BJ (cell line): ENCODE data around the gene MEX3A. TPM values are rescaled to one million over a fixed set of nuclear protein-coding genes. Genes with fewer than 3 reads are reported as not detected.

Experiments used
- CTCF ChIA-PET: fragments of 350-600 bp; formaldehyde crosslinking; extraction: SDS; loops from one replicate; lab custom pipeline; 2021; ENCODE audit warnings: antibody characterized with exemption, inconsistent platforms; lab: Yijun Ruan, JAX
- POLR2A ChIA-PET: fragments of 300-600 bp; sonication (Branson Sonifier 250); formaldehyde crosslinking; extraction: SDS; loops from one replicate; lab custom pipeline; 2021; ENCODE audit warnings: antibody characterized with exemption; lab: Charles Lee
- DNase-seq: peaks from one replicate; pipeline ENCODE4 v3.0.0-alpha.2; 2011; ENCODE audit warnings: low read depth
- H3K27me3 ChIP-seq: 2 replicates; pipeline ENCODE4 v1.6.0; 2011; ENCODE audit warnings: low read length; ENCODE audit not compliant: control insufficient read depth, insufficient read depth
- H3K36me3 ChIP-seq: 2 replicates; pipeline ENCODE4 v1.5.1; 2011; ENCODE audit warnings: low read length; ENCODE audit not compliant: control insufficient read depth, insufficient read depth
- H3K4me3 ChIP-seq: 2 replicates; pipeline ENCODE4 v1.5.1; 2011; ENCODE audit warnings: low read depth, mild to moderate bottlenecking, control low read depth, low read length
- CTCF ChIP-seq: IDR thresholded peaks from 2 replicates; pipeline ENCODE4 v1.5.1; 2011; ENCODE audit warnings: low read depth, mild to moderate bottlenecking, control low read depth, inconsistent platforms, low read length, moderate library complexity; ENCODE audit not compliant: insufficient read depth
- polyA plus RNA-seq: library from polyadenylated mRNA; depleted of rRNA; stranded (reverse); fragments of >200 nt; gene quantifications from 2 replicates; pipeline ENCODE4 v1.2.3, GENCODE V29; 2011

The MEX3A gene
- polyA plus RNA-seq, 1 experiment = 1.9 TPM

GRCh38 chr1:156079762-156080161, 2.5 kb downstream of the MEX3A start:
- H3K27me3 ChIP-seq = no peaks in the 10 kb centered on the region
- ChIA-PET POLR2A (interaction anchor here (0.7 kb wide), 1 partner anchor 40 kb away, joined by 4 read pairs; no protein-coding TSS in a partner anchor), CTCF (interaction anchor here (0.6 to 1.2 kb wide), 2 partner anchors 54 to 112 kb away, joined by 3 read pairs; no protein-coding TSS in a partner anchor)
- H3K4me3 ChIP-seq = peak overlapping the region; percentile 64; the same call in 1 of the 2 replicates
- peaks cover 1% of the 10 kb centered on the region; the same call in 1 of the 2 replicates for H3K36me3 ChIP-seq
- no peak for DNase-seq
- TF ChIP-seq CTCF = no peak

GRCh38 chr1:156078728-156079127, 3.5 kb downstream of the MEX3A start:
- H3K27me3 ChIP-seq = no peaks in the 10 kb centered on the region
- POLR2A ChIA-PET = no interaction called here
- H3K4me3 ChIP-seq = no peak overlapping the region
- 0 out of 2 replicates have a peak, but pooled peaks cover 1% of the 10 kb centered on the region for H3K36me3 ChIP-seq
- CTCF ChIA-PET = interaction anchor here (0.6 to 1.5 kb wide), 3 partner anchors 11 to 267 kb away, joined by 3 to 4 read pairs (median 3); partner anchors contain the start of gene ARHGEF2
- no peak for TF ChIP-seq CTCF
- DNase-seq = no peak

- ChIA-PET CTCF (interaction anchor here (0.6 kb wide), 1 partner anchor 80 kb away, joined by 3 read pairs; no protein-coding TSS in a partner anchor), POLR2A (no interaction called here)
- Histone ChIP-seq H3K36me3 (0 out of 2 replicates have a peak, but pooled peaks cover 1% of the 10 kb centered on the region), H3K4me3 (no peak overlapping the region), H3K27me3 (no peaks in the 10 kb centered on the region)
- DNase-seq = no peak
- no peak for TF ChIP-seq CTCF
Observed at GRCh38 chr1:156077430-156077760, 4.9 kb downstream of the MEX3A start.

GRCh38 chr1:156076609-156077429, 5.4 kb downstream of the MEX3A start:
- DNase-seq = no peak
- Histone ChIP-seq H3K36me3 (0 out of 2 replicates have a peak, but pooled peaks cover 1% of the 10 kb centered on the region), H3K27me3 (no peaks in the 10 kb centered on the region), H3K4me3 (peak overlapping the region; percentile 30)
- POLR2A ChIA-PET = no interaction called here
- no peak for TF ChIP-seq CTCF
- CTCF ChIA-PET = interaction anchor here (0.6 to 4.3 kb wide), 3 partner anchors 11 to 55 kb away, joined by 3 to 20 read pairs (median 3); no protein-coding TSS in a partner anchor

- TF ChIP-seq CTCF = no peak
- ChIA-PET POLR2A (no interaction called here), CTCF (interaction anchor here (0.6 to 4.3 kb wide), 6 partner anchors 10 to 54 kb away, joined by 3 to 20 read pairs (median 3); no protein-coding TSS in a partner anchor)
- H3K36me3 ChIP-seq = 0 out of 2 replicates have a peak, but pooled peaks cover 1% of the 10 kb centered on the region
- H3K27me3 ChIP-seq = no peaks in the 10 kb centered on the region
- H3K4me3 ChIP-seq = no peak overlapping the region; the same call in 1 of the 2 replicates
- no peak for DNase-seq
Observed at GRCh38 chr1:156075775-156076204, 6.5 kb downstream of the MEX3A start.
